GM23338 (cell line): ENCODE data around the gene DRAXIN.
A peak's percentile ranks its signal among the peaks of the same experiment; 100 is the strongest.

Experiments
- CREB1 ChIP-seq: fragments of 250-450 bp; sonication (Bioruptor Pico); IDR thresholded peaks from 2 replicates; pipeline ENCODE4 v1.5.0; 2020; ENCODE audit warnings: low read depth, mild to moderate bottlenecking, moderate library complexity
- CTCF ChIP-seq, 2 experiments: fragments of 200-600 bp in 1 of 2; sonication (generic) in 1 of 2; conservative IDR thresholded peaks; 2 replicates each; pipeline versions ENCODE4 v1.5.1 to v1.6.1; 2016 to 2017; ENCODE audit warnings: antibody characterized with exemption in 2 of 2, low read depth in 2 of 2, mild to moderate bottlenecking in 2 of 2, moderate library complexity in 1 of 2
- ETS1 ChIP-seq: IDR thresholded peaks from 2 replicates; pipeline ENCODE4 v1.6.1; 2016; ENCODE audit warnings: antibody characterized with exemption
- EZH2 ChIP-seq: fragments of 200-600 bp; sonication (generic); IDR thresholded peaks from one replicate; pipeline ENCODE4 v1.8.0; 2017; ENCODE audit warnings: antibody characterized with exemption, mild to moderate bottlenecking, low read depth; ENCODE audit not compliant: unreplicated experiment
- EZH2phosphoT487 ChIP-seq: fragments of 200-600 bp; sonication (generic); IDR thresholded peaks from one replicate; pipeline ENCODE4 v1.8.1; 2018; ENCODE audit warnings: antibody characterized with exemption; ENCODE audit not compliant: unreplicated experiment
- JUNB ChIP-seq: IDR thresholded peaks from one replicate; pipeline ENCODE4 v1.6.1; 2016; ENCODE audit warnings: antibody characterized with exemption; ENCODE audit not compliant: unreplicated experiment
- NANOG ChIP-seq: IDR thresholded peaks from 2 replicates; pipeline ENCODE4 v1.6.1; 2016; ENCODE audit warnings: antibody characterized with exemption, borderline replicate concordance
- POLR2AphosphoS5 ChIP-seq: IDR thresholded peaks from 2 replicates; pipeline ENCODE4 v1.6.1; 2016; ENCODE audit warnings: antibody characterized with exemption, low read depth
- REST ChIP-seq: IDR thresholded peaks from one replicate; pipeline ENCODE4 v1.6.1; 2018; ENCODE audit warnings: antibody characterized with exemption; ENCODE audit not compliant: unreplicated experiment
- STAT1 ChIP-seq: IDR thresholded peaks from one replicate; pipeline ENCODE4 v1.6.1; 2016; ENCODE audit warnings: antibody characterized with exemption; ENCODE audit not compliant: unreplicated experiment
- ZNF114 ChIP-seq: fragments of 250-450 bp; sonication (Bioruptor Pico); IDR thresholded peaks from 2 replicates; pipeline ENCODE4 v1.5.0; 2020; ENCODE audit warnings: mild to moderate bottlenecking, moderate library complexity
- ZNF331 ChIP-seq: fragments of 250-450 bp; sonication (Bioruptor Pico); IDR thresholded peaks from 2 replicates; pipeline ENCODE4 v1.5.0; 2020; ENCODE audit warnings: low read depth, mild to moderate bottlenecking, moderate library complexity

- TF ChIP-seq REST (peak; percentile 2), CTCF (conservative IDR thresholded peaks at IDR 0.05; ENCODE audit: low read depth in 2 of 2) (no peak), POLR2AphosphoS5 (peak; percentile 75), ZNF114 (CRISPR knock-in tag) (no peak), EZH2phosphoT487 (no peak), EZH2 (no peak), ETS1 (no peak), CREB1 (CRISPR knock-in tag) (no peak), NANOG (no peak), JUNB (no peak), STAT1 (no peak), ZNF331 (CRISPR knock-in tag) (no peak)
Measured at GRCh38 chr1:11664336-11665065, 27.0 kb upstream of the DRAXIN start.
